Measurements from ENCODE around the gene RHBDD3.
"Not testable (repeated sequence)": the region's sequence is repeated elsewhere in the genome, so short reads cannot be mapped to it uniquely, and the experiment has no call there.

The RHBDD3 gene

GRCh38 chr22:29255064-29255621 is 12.6 kb downstream of the RHBDD3 start:
- no peak for TF ChIP-seq CTCF (IDR thresholded peaks at IDR 0.05; ENCODE audit: insufficient read depth, low read depth, low read length, missing control alignments)
- no peak for DNase-seq (ENCODE audit: low read depth)
- no peak overlapping the region for H3K4me3 ChIP-seq (ENCODE audit: low read depth, low read length)

- no peak for TF ChIP-seq CTCF (IDR thresholded peaks at IDR 0.05; ENCODE audit: insufficient read depth, low read depth, low read length, missing control alignments)
- H3K4me3 ChIP-seq (ENCODE audit: low read depth, low read length): no peak overlapping the region
Observed at GRCh38 chr22:29254286-29254660, 13.5 kb downstream of the RHBDD3 start.

GRCh38 chr22:29253561-29254285 is 14.1 kb downstream of the RHBDD3 start:
- H3K4me3 ChIP-seq (ENCODE audit: low read depth, low read length): no peak overlapping the region
- no peak for TF ChIP-seq CTCF (IDR thresholded peaks at IDR 0.05; ENCODE audit: insufficient read depth, low read depth, low read length, missing control alignments)
- DNase-seq (ENCODE audit: low read depth): no peak

More at GRCh38 chr22:29254286-29254660, 13.5 kb downstream of the RHBDD3 start:
- DNase-seq (ENCODE audit: low read depth): no peak

GRCh38 chr22:29251981-29252911 is 15.5 kb downstream of the RHBDD3 start:
- no peak for DNase-seq (ENCODE audit: low read depth)
- H3K4me3 ChIP-seq (ENCODE audit: low read depth, low read length): no peak overlapping the region
- no peak for TF ChIP-seq CTCF (IDR thresholded peaks at IDR 0.05; ENCODE audit: insufficient read depth, low read depth, low read length, missing control alignments)

GRCh38 chr22:29251265-29251664 is 16.5 kb downstream of the RHBDD3 start:
- no peak for TF ChIP-seq CTCF (IDR thresholded peaks at IDR 0.05; ENCODE audit: insufficient read depth, low read depth, low read length, missing control alignments)
- DNase-seq (ENCODE audit: low read depth): no peak
- H3K4me3 ChIP-seq (ENCODE audit: low read depth, low read length): no peak overlapping the region

GRCh38 chr22:29247891-29248290 is 19.9 kb downstream of the RHBDD3 start:
- not testable (repeated sequence) for H3K4me3 ChIP-seq (ENCODE audit: low read depth, low read length); DNase-seq (ENCODE audit: low read depth)

Data from GM12865 (cell line).